GM13976 (cell line): ENCODE data around the gene LGALS14.
A peak's percentile ranks its signal among the peaks of the same experiment; 100 is the strongest.
"Not testable (repeated sequence)": the region's sequence is repeated elsewhere in the genome, so short reads cannot be mapped to it uniquely, and the experiment has no call there.

Experiments used
- DNase-seq: peaks from one replicate; pipeline ENCODE4 v3.0.0; 2012; ENCODE audit warnings: low spot score
- in situ Hi-C: fragments of 300-500 bp; cut with MboI; formaldehyde crosslinking; loops from one replicate; pipeline ENCODE4 v1.12.0; 2022; ENCODE audit warnings: low sequenced_read_pairs, mixed read lengths, inconsistent platforms; ENCODE audit not compliant: unreplicated experiment
- TF ChIP-seq, protein P1 (sequence below): IDR thresholded peaks from 2 replicates; pipeline ENCODE4 v1.5.1; 2012; ENCODE audit warnings: borderline replicate concordance, mild to moderate bottlenecking; ENCODE audit not compliant: insufficient read depth; ENCODE audit errors: extremely low read depth, missing control alignments, control extremely low read depth

Gene LGALS14

DNA sequence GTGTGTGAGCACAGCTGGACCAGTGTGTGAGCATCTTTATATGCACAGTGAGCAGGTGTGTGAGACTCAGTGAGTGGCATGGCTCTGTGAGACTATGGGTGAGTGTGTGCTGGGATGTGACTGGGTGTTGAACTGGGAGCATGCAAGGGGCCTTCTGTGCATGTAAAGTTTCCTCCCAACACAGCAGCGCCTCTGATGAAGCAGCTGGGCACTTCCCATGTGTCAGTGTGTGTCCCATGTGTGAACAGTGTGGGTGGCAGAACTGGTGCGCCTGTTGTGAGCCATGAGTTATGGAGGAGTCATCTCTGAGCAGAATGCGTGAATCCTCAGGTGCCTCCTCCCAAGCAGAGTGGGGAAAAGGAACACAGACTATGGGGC lies 24.5 kb upstream of the LGALS14 start:
- DNase-seq: peak; percentile 17
- in situ Hi-C loops: loop anchor here (5.0 to 10.0 kb wide), 2 partner anchors 78 to 165 kb away; partner anchors contain the start of gene FBL
- TF ChIP-seq, protein P1, sequence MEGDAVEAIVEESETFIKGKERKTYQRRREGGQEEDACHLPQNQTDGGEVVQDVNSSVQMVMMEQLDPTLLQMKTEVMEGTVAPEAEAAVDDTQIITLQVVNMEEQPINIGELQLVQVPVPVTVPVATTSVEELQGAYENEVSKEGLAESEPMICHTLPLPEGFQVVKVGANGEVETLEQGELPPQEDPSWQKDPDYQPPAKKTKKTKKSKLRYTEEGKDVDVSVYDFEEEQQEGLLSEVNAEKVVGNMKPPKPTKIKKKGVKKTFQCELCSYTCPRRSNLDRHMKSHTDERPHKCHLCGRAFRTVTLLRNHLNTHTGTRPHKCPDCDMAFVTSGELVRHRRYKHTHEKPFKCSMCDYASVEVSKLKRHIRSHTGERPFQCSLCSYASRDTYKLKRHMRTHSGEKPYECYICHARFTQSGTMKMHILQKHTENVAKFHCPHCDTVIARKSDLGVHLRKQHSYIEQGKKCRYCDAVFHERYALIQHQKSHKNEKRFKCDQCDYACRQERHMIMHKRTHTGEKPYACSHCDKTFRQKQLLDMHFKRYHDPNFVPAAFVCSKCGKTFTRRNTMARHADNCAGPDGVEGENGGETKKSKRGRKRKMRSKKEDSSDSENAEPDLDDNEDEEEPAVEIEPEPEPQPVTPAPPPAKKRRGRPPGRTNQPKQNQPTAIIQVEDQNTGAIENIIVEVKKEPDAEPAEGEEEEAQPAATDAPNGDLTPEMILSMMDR: no peak

DNA sequence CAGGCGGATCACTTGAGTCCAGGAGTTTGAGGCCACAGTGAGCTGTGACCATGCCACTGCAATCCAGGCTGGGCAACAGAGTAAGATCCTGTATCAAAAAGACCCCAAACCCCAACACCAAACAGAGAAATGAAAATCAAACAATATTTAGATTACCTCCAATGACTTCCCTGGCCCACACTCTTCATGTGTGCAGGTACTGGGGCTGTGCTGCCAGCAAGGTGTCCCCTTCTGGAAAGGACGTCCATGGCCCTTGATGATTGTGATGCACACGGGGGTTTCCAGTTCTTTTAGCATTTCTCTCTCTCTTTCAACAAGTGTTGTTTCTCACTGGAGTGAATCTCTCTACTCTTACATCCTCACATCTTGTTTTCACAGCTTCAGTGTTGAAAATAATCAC lies 23.7 kb upstream of the LGALS14 start:
- DNase-seq: no peak
- in situ Hi-C loops: loop anchor here (5.0 kb wide), 1 partner anchor 77 kb away; no protein-coding TSS in a partner anchor
- TF ChIP-seq, protein P1: no peak

DNA sequence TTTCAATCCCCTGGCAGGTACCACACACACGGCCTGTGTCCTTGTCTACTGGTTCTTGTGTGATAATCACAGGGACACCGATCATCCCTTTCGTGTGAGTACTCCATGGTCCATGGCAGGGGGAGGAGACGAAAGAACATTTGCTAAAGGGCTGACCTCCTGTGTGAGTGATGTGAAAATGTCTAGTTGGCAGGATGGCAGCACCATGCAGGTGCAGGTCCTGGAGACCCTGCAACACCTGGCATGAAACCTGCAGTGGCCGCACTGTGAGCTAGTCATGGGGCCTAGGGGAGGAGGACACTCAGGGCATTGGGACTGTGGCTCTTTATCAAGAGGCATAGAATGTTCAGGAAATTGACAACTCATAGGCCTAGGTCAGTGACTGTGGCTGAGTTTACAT lies 22.9 kb upstream of the LGALS14 start:
- in situ Hi-C loops: loop anchor here (5.0 kb wide), 1 partner anchor 76 kb away; no protein-coding TSS in a partner anchor
- TF ChIP-seq, protein P1: no peak
- DNase-seq: no peak

GRCh38 chr19:39684267-39684666 lies 20.0 kb upstream of the LGALS14 start:
- no peak for DNase-seq
- TF ChIP-seq, protein P1: no peak
- in situ Hi-C loops: loop anchor here (5.0 kb wide), 1 partner anchor 73 kb away; no protein-coding TSS in a partner anchor

DNA sequence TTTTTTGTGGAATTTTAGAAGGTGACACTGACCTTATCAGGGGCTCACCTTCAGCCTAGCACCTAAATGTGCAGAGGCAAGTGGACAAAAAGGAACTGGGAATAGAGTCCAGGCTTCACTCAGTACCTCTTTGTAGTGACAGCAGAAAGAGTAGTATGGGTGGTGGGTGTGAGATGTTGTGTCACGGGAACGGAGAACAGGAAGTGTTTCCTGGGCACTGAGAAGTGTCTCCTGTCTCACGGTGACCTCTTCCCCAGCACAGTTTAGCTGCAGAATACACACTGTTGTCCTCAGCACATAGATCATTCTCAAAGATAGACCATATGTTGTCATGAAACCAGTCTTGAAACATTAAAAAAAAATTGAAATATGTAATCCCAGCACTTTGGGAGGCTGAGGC lies 17.5 kb upstream of the LGALS14 start:
- DNase-seq: no peak
- in situ Hi-C loops: no loop called here
- TF ChIP-seq, protein P1: no peak

DNA sequence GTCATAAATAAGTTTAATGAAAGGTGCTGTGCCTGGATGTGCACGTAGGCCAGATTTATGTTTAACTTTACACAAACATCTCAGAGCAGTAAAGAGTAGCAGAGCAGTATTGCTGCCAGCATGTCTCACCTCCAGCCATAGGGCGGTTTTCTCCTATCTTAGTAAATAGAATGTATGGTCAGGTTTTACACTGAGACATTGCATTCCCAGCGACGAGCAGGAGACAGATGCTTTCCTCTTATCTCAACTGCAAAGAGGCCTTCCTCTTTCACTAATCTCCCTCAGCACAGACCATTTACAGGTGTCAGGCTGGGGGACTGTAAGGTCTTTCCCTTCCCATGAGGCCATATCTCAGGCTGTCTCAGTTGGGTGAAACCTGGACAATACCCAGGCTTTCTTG lies 15.6 kb upstream of the LGALS14 start:
- in situ Hi-C loops, DNase-seq: not testable (repeated sequence)

DNA sequence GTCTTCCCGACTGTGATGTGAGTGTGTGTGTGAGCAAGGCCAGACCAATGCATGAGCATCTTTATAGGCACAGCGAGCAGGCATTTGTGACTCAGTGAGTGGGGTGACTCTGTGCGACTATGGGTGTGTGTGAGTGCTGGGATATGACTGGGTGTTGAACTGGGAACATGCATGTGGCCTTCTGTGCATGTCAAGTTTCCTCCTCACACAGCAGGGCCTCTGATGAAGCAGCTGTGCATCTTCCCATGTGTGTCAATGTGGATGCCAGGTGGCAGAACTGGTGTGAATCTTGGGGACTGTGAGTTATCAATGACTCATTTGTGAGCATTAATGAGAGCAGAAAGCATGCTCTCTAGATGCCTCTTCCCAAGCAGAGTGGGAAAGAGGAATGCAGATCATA lies 12.1 kb upstream of the LGALS14 start:
- TF ChIP-seq, protein P1: no peak
- in situ Hi-C loops: no loop called here
- DNase-seq: no peak
